Activated naive CD4-positive, alpha-beta T cell treated with anti-CD3 and anti-CD28 coated beads for 36 hours (primary cell): Measurements from ENCODE around the gene GABPA. TPM values are rescaled to one million over a fixed set of nuclear protein-coding genes. Genes with fewer than 3 reads are reported as not detected.
"Not testable (repeated sequence)": the region's sequence is repeated elsewhere in the genome, so short reads cannot be mapped to it uniquely, and the experiment has no call there.

Source experiments
- CTCF ChIA-PET: fragments of 350-600 bp; sonication (Branson Sonifier 250); formaldehyde crosslinking; loops from one replicate; lab custom pipeline; 2021; ENCODE audit warnings: antibody characterized with exemption; lab: Charles Lee
- DNase-seq: peaks from one replicate; pipeline ENCODE4 v3.0.0-alpha.2; 2020
- H3K27ac Mint-ChIP-seq: one replicate; pipeline ENCODE4 v1.8.0; 2021; ENCODE audit warnings: mild to moderate bottlenecking, mixed read lengths
- H3K27me3 Mint-ChIP-seq: one replicate; pipeline ENCODE4 v1.8.0; 2021; ENCODE audit warnings: low read depth, mixed read lengths
- H3K36me3 Mint-ChIP-seq: one replicate; pipeline ENCODE4 v1.8.0; 2021; ENCODE audit warnings: low read depth, mixed read lengths
- H3K4me1 Mint-ChIP-seq: one replicate; pipeline ENCODE4 v1.8.0; 2021; ENCODE audit warnings: low read depth, mixed read lengths
- H3K4me3 Mint-ChIP-seq: one replicate; pipeline ENCODE4 v1.8.0; 2021; ENCODE audit warnings: mild to moderate bottlenecking, moderate library complexity, mixed read lengths
- H3K9me3 Mint-ChIP-seq: one replicate; pipeline ENCODE4 v1.8.0; 2021; ENCODE audit warnings: mixed read lengths
- intact Hi-C: fragments of 100-400 bp; cut with micrococcal nuclease; formaldehyde crosslinking; loops from one replicate; pipeline ENCODE4 v1.15.1; 2023
- total RNA-seq, 2 experiments: library from RNA; stranded (reverse); gene quantifications; one replicate each; pipeline ENCODE4 v1.2.3, GENCODE V29; 2021

Gene GABPA
- total RNA-seq, 2 experiments from 2014 or later: 18.5 to 21.2 TPM

DNA sequence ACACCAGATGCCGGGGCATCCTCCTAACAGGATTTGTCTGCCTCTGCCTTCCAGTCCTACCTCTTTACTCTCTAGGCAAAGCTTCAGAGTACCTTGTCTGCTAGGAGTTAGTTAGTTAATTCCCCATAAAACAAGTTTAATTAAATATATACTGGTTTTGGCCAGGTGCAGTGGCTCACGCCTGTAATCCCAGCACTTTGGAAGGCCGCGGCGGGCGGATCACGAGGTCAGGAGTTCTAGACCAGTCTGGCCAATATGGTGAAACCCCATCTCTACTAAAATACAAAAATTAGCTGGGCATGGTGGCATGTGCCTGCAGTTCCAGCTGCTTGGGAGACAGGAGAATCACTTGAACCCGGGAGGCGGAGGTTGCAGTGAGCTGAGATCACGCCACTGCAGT lies 20.7 kb upstream of the GABPA start:
- CTCF ChIA-PET: interaction anchor here (0.8 kb wide), 1 partner anchor 106 kb away, joined by 3 read pairs; no protein-coding TSS in a partner anchor
- DNase-seq, H3K27me3 Mint-ChIP-seq, H3K36me3 Mint-ChIP-seq, H3K9me3 Mint-ChIP-seq, H3K4me1 Mint-ChIP-seq, H3K27ac Mint-ChIP-seq, intact Hi-C loops, H3K4me3 Mint-ChIP-seq: not testable (repeated sequence)

- no peak for DNase-seq
- Mint-ChIP-seq H3K36me3 (peaks cover 9% of the 10 kb centered on the region), H3K4me3 (no peak overlapping the region), H3K27me3 (no peaks in the 10 kb centered on the region), H3K9me3 (no peaks in the 10 kb centered on the region), H3K4me1 (no peaks in the 10 kb centered on the region), H3K27ac (no peak overlapping the region)
- intact Hi-C loops: no loop called here
- CTCF ChIA-PET: interaction anchor here (0.7 to 1.9 kb wide), 3 partner anchors 9 to 110 kb away, joined by 3 to 5 read pairs (median 3); no protein-coding TSS in a partner anchor
Observed at GRCh38 chr21:25717491-25718147, 17.2 kb upstream of the GABPA start.

DNA sequence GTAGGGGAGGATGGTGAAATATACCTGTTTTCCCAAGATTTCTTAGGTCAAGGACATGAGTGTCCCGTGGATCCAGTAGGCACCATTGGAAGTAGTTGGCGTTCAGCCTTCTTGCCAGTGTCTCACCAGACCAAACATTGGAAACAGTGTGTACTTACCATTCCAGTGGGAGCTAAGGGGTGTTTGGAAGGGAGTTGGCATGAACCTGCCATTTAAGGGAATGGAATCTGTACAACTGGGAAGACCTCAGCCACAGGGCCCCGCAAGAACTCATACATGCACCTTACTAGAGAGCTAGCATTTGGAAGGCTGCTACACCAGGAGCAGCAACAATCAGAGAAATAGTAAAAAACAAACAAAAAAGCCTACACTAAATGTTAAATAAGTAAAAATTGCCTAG lies 12.8 kb upstream of the GABPA start:
- Mint-ChIP-seq H3K27me3 (no peaks in the 10 kb centered on the region), H3K4me3 (no peak overlapping the region), H3K9me3 (no peaks in the 10 kb centered on the region), H3K4me1 (no peaks in the 10 kb centered on the region), H3K36me3 (peaks cover 25% of the 10 kb centered on the region), H3K27ac (no peak overlapping the region)
- intact Hi-C loops: no loop called here
- DNase-seq: no peak
- CTCF ChIA-PET: interaction anchor here (1.0 to 1.1 kb wide), 2 partner anchors 14 to 308 kb away, joined by 3 read pairs; no protein-coding TSS in a partner anchor

- intact Hi-C loops: no loop called here
- Mint-ChIP-seq H3K36me3 (peaks cover 25% of the 10 kb centered on the region), H3K27ac (no peak overlapping the region), H3K4me3 (no peak overlapping the region), H3K27me3 (no peaks in the 10 kb centered on the region), H3K4me1 (no peaks in the 10 kb centered on the region), H3K9me3 (no peaks in the 10 kb centered on the region)
- CTCF ChIA-PET: no interaction called here
- DNase-seq: no peak
Observed at GRCh38 chr21:25722631-25723030, 12.1 kb upstream of the GABPA start.

DNA sequence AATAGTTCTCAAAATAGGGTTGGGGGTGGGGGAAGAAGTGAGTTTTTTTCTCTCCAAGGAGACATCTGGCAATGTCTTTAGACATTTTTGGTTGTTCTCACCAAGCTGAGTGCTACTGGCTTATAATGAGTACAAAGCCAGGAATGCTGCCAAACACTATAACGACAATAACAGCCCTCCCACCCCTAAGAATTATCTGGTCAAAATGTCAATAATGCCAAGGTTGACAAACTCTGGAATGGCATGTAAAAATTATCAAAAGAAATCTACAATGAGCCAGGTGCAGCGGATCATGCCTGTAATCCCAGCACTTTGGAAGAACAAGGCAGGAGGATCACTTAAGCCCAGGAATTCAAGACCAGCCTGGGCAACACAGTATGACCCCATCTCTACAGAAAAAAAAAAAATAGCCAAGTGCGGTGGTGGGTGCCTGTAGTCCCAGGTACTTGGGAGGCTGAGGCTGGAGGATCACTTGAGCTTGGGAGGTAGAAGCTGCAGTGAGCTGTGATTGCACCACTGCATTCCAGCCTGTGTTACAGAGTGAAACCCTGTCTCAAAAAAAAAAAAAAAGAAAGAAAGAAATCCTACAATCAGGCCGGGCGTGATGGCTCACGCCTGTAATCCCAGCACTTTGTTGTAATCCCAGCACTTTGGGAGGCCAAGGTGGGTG lies 2.5 kb upstream of the GABPA start:
- DNase-seq: no peak
- Mint-ChIP-seq H3K27ac (no peak overlapping the region), H3K27me3 (no peaks in the 10 kb centered on the region), H3K9me3 (no peaks in the 10 kb centered on the region), H3K4me1 (peaks cover 32% of the 10 kb centered on the region), H3K36me3 (peaks cover 20% of the 10 kb centered on the region), H3K4me3 (no peak overlapping the region)
- CTCF ChIA-PET: interaction anchor here (1.3 kb wide), 1 partner anchor 12 kb away, joined by 4 read pairs; no protein-coding TSS in a partner anchor
- intact Hi-C loops: loop anchor here (5.0 kb wide), 1 partner anchor 170 kb away; no protein-coding TSS in a partner anchor

GRCh38 chr21:25733859-25734653 lies 716 bp upstream of the GABPA start:
- H3K4me1 Mint-ChIP-seq: peaks cover 40% of the 10 kb centered on the region
- CTCF ChIA-PET: interaction anchor here (0.9 to 4.2 kb wide), 5 partner anchors 9 to 126 kb away, joined by 3 to 26 read pairs (median 3); no protein-coding TSS in a partner anchor
- no peaks in the 10 kb centered on the region for H3K9me3 Mint-ChIP-seq
- H3K27ac Mint-ChIP-seq: peak overlapping the region; percentile 99
- H3K36me3 Mint-ChIP-seq: peaks cover 14% of the 10 kb centered on the region
- no peaks in the 10 kb centered on the region for H3K27me3 Mint-ChIP-seq
- DNase-seq: peak; percentile 47
- H3K4me3 Mint-ChIP-seq: peak overlapping the region; percentile 94
- intact Hi-C loops: loop anchor here (1.0 to 5.0 kb wide), 9 partner anchors 67 to 437 kb away; partner anchors contain the start of gene JAM2

- peaks cover 12% of the 10 kb centered on the region for H3K36me3 Mint-ChIP-seq
- intact Hi-C loops: loop anchor here (1.0 to 5.0 kb wide), 9 partner anchors 67 to 437 kb away; partner anchors contain the start of gene JAM2
- peak overlapping the region; percentile 94 for H3K4me3 Mint-ChIP-seq
- H3K9me3 Mint-ChIP-seq: no peaks in the 10 kb centered on the region
- H3K27ac Mint-ChIP-seq: peak overlapping the region; percentile 99
- peaks cover 44% of the 10 kb centered on the region for H3K4me1 Mint-ChIP-seq
- DNase-seq: no peak
- H3K27me3 Mint-ChIP-seq: no peaks in the 10 kb centered on the region
- CTCF ChIA-PET: interaction anchor here (0.9 to 4.2 kb wide), 5 partner anchors 10 to 126 kb away, joined by 3 to 26 read pairs (median 3); no protein-coding TSS in a partner anchor
Observed at GRCh38 chr21:25734654-25734903, 193 bp upstream of the GABPA start.

- DNase-seq: peak; percentile 86
Observed at GRCh38 chr21:25735646-25736597, 1.1 kb downstream of the GABPA start.

GRCh38 chr21:25737421-25737820 lies 2.6 kb downstream of the GABPA start:
- CTCF ChIA-PET: interaction anchor here (0.6 to 4.2 kb wide), 2 partner anchors 32 to 129 kb away, joined by 3 to 26 read pairs; no protein-coding TSS in a partner anchor
- Mint-ChIP-seq H3K4me1 (peaks cover 44% of the 10 kb centered on the region), H3K36me3 (peaks cover 13% of the 10 kb centered on the region), H3K4me3 (no peak overlapping the region), H3K27ac (no peak overlapping the region), H3K27me3 (no peaks in the 10 kb centered on the region), H3K9me3 (no peaks in the 10 kb centered on the region)
- intact Hi-C loops: no loop called here
- no peak for DNase-seq

More at GRCh38 chr21:25735646-25736597, 1.1 kb downstream of the GABPA start:
- H3K4me3 Mint-ChIP-seq: peak overlapping the region; percentile 94
- peaks cover 12% of the 10 kb centered on the region for H3K36me3 Mint-ChIP-seq
- peak overlapping the region; percentile 99 for H3K27ac Mint-ChIP-seq
- peaks cover 48% of the 10 kb centered on the region for H3K4me1 Mint-ChIP-seq
- H3K9me3 Mint-ChIP-seq: no peaks in the 10 kb centered on the region
- H3K27me3 Mint-ChIP-seq: no peaks in the 10 kb centered on the region
- intact Hi-C loops: loop anchor here (1.0 to 2.0 kb wide), 5 partner anchors 54 to 279 kb away; no protein-coding TSS in a partner anchor
- CTCF ChIA-PET: interaction anchor here (1.1 to 4.2 kb wide), 2 partner anchors 64 to 127 kb away, joined by 3 to 26 read pairs; no protein-coding TSS in a partner anchor

DNA sequence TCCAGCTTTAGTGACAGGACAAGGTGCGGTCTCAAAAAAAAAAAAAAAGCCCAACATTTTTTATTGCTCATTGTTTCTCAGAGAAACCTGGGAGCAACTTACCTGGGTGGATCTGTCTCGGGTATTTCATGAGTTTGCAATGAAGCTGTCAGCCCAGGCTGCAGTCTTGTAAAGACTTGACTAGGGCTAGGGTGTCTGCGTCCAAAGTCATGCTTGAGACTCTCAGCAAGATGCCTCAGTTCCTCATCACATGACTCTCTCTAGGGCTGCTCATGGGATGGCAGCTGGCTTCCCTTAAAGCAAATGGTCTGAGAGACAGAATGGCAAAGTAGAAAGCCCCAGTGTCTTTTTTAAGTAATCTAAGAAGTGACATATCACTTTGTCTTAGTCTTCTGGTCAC lies 8.1 kb downstream of the GABPA start:
- intact Hi-C loops: no loop called here
- CTCF ChIA-PET: interaction anchor here (1.1 to 1.3 kb wide), 2 partner anchors 16 to 58 kb away, joined by 3 to 5 read pairs; no protein-coding TSS in a partner anchor
- Mint-ChIP-seq H3K4me3 (no peak overlapping the region), H3K9me3 (no peaks in the 10 kb centered on the region), H3K27me3 (no peaks in the 10 kb centered on the region), H3K4me1 (peaks cover 21% of the 10 kb centered on the region), H3K27ac (no peak overlapping the region), H3K36me3 (peaks cover 7% of the 10 kb centered on the region)
- DNase-seq: no peak

DNA sequence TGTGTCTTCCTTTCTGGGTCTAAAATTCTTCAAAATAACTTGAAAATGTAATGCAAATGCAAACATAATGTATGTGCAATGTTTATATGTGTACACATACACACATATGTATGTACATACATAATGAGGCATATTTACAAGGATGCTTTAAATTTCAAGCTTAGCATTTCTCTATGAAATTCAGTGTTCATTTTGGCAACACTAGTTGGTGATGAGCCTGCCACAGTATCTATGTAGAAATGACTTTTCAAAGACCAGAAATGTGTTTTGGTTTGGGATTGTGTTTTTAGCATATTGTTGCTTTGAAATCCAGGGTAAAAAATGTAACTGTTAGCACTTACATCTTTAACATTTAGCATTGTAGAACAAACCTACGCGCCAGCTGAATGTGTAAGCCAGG lies 10.1 kb downstream of the GABPA start:
- intact Hi-C loops: no loop called here
- H3K27me3 Mint-ChIP-seq: no peaks in the 10 kb centered on the region
- H3K27ac Mint-ChIP-seq: no peak overlapping the region
- H3K36me3 Mint-ChIP-seq: peaks cover 8% of the 10 kb centered on the region
- H3K4me3 Mint-ChIP-seq: no peak overlapping the region
- CTCF ChIA-PET: interaction anchor here (0.6 kb wide), 2 partner anchors 56 to 184 kb away, joined by 3 read pairs; no protein-coding TSS in a partner anchor
- peaks cover 12% of the 10 kb centered on the region for H3K4me1 Mint-ChIP-seq
- DNase-seq: no peak
- no peaks in the 10 kb centered on the region for H3K9me3 Mint-ChIP-seq
